ENCODE measurements around the gene DPP4. TPM values are rescaled to one million over a fixed set of nuclear protein-coding genes. Genes with fewer than 3 reads are reported as not detected.

The DPP4 gene
- total and polyA plus RNA-seq, 8 donors = 0.15 to 30.1 (median 2.4) TPM

GRCh38 chr2:162006337-162006736 lies 67.7 kb downstream of the DPP4 start:
- no peaks in the 10 kb centered on the region for H3K9me3 ChIP-seq
- H3K27me3 ChIP-seq = no peaks in the 10 kb centered on the region
- H3K4me3 ChIP-seq = no peak overlapping the region
- H3K27ac ChIP-seq = no peak overlapping the region
- no peaks in the 10 kb centered on the region for H3K4me1 ChIP-seq
- no peak for DNase-seq
- TF ChIP-seq POLR2AphosphoS5 (IDR thresholded peaks at IDR 0.05) (no peak), EP300 (IDR thresholded peaks at IDR 0.05) (no peak), CTCF (IDR thresholded peaks at IDR 0.05) (no peak), POLR2A (IDR thresholded peaks at IDR 0.05) (no peak)
- intact Hi-C loops (cut with DNase I; ENCODE audit: low total_unique reads) = no loop called here
- H3K36me3 ChIP-seq = no peaks in the 10 kb centered on the region

GRCh38 chr2:162004031-162004430 lies 70.0 kb downstream of the DPP4 start:
- Histone ChIP-seq H3K4me3 (no peak overlapping the region), H3K36me3 (no peaks in the 10 kb centered on the region), H3K9me3 (no peaks in the 10 kb centered on the region), H3K27me3 (no peaks in the 10 kb centered on the region), H3K4me1 (no peaks in the 10 kb centered on the region), H3K27ac (no peak overlapping the region)
- no peak for DNase-seq
- WGBS, 5 donors = 53 to 65% (median 56%) methylated on average over 3 of the region's 3 CpGs
- TF ChIP-seq POLR2A (IDR thresholded peaks at IDR 0.05) (no peak), CTCF (IDR thresholded peaks at IDR 0.05) (no peak), EP300 (IDR thresholded peaks at IDR 0.05) (no peak), POLR2AphosphoS5 (IDR thresholded peaks at IDR 0.05) (no peak)
- intact Hi-C loops (cut with DNase I; ENCODE audit: low total_unique reads) = loop anchor here (5.0 kb wide), 1 partner anchor 123 kb away; no protein-coding TSS in a partner anchor

GRCh38 chr2:162002623-162003235 lies 71.3 kb downstream of the DPP4 start:
- no peak for TF ChIP-seq POLR2A (IDR thresholded peaks at IDR 0.05)
- no peak for TF ChIP-seq POLR2AphosphoS5 (IDR thresholded peaks at IDR 0.05)
- TF ChIP-seq EP300 (IDR thresholded peaks at IDR 0.05) = no peak
- no peak for TF ChIP-seq CTCF (IDR thresholded peaks at IDR 0.05)

GRCh38 chr2:162000431-162000830 lies 73.6 kb downstream of the DPP4 start:
- H3K4me3 ChIP-seq = no peak overlapping the region
- no peak for DNase-seq
- no peaks in the 10 kb centered on the region for H3K4me1 ChIP-seq
- intact Hi-C loops (cut with DNase I; ENCODE audit: low total_unique reads) = loop anchor here (5.0 kb wide), 1 partner anchor 127 kb away; no protein-coding TSS in a partner anchor
- no peaks in the 10 kb centered on the region for H3K9me3 ChIP-seq
- no peaks in the 10 kb centered on the region for H3K27me3 ChIP-seq
- no peak for TF ChIP-seq POLR2A (IDR thresholded peaks at IDR 0.05)
- no peak for TF ChIP-seq POLR2AphosphoS5 (IDR thresholded peaks at IDR 0.05)
- no peak for TF ChIP-seq EP300 (IDR thresholded peaks at IDR 0.05)
- no peak for TF ChIP-seq CTCF (IDR thresholded peaks at IDR 0.05)
- no peaks in the 10 kb centered on the region for H3K36me3 ChIP-seq
- H3K27ac ChIP-seq = no peak overlapping the region
- 73 to 91% (median 79%) methylated on average over 1 of the region's 1 CpG for WGBS, 5 donors

More at GRCh38 chr2:162002623-162003235, 71.3 kb downstream of the DPP4 start:
- Histone ChIP-seq H3K36me3 (no peaks in the 10 kb centered on the region), H3K4me1 (no peaks in the 10 kb centered on the region), H3K9me3 (no peaks in the 10 kb centered on the region), H3K4me3 (no peak overlapping the region), H3K27ac (no peak overlapping the region), H3K27me3 (no peaks in the 10 kb centered on the region)
- intact Hi-C loops (cut with DNase I; ENCODE audit: low total_unique reads) = loop anchor here (5.0 kb wide), 1 partner anchor 125 kb away; no protein-coding TSS in a partner anchor
- DNase-seq = no peak
- 78 to 88% (median 81%) methylated on average over 7 of the region's 7 CpGs for WGBS, 5 donors
